ENCODE results near the gene FAM111B. TPM values are rescaled to one million over a fixed set of nuclear protein-coding genes. Genes with fewer than 3 reads are reported as not detected.

FAM111B gene
- total and polyA plus RNA-seq, 2 of the 8 experiments (the other 6 are each of a cell fraction or from before 2014, with no cell fraction given): 4.8 to 38.1 TPM

- no peak for TF ChIP-seq CHD7 (IDR thresholded peaks at IDR 0.05; ENCODE audit: insufficient replicate concordance, low read length)
- no peak for TF ChIP-seq GTF2F1 (IDR thresholded peaks at IDR 0.05; ENCODE audit: borderline replicate concordance, low read depth, low read length)
- no peak for TF ChIP-seq CTCF (IDR thresholded peaks at IDR 0.05; ENCODE audit: control extremely low read depth in 1 of 3, insufficient read depth in 1 of 3, low read depth in 1 of 3, low read length in 3 of 3)
- TF ChIP-seq FOSL1 (IDR thresholded peaks at IDR 0.05; ENCODE audit: insufficient read depth, low read depth, low read length): no peak
- TF ChIP-seq SP2 (IDR thresholded peaks at IDR 0.05; ENCODE audit: low read length): no peak
- TF ChIP-seq CHD2 (IDR thresholded peaks at IDR 0.05; ENCODE audit: low read length): no peak
- TF ChIP-seq TEAD4 (IDR thresholded peaks at IDR 0.05; ENCODE audit: low read depth, low read length): no peak
- no peak for TF ChIP-seq TCF12 (IDR thresholded peaks at IDR 0.05; ENCODE audit: low read depth, low read length)
- no peak for TF ChIP-seq HDAC6 (IDR thresholded peaks at IDR 0.05; ENCODE audit: low read depth, low read length)
Observed at GRCh38 chr11:59088162-59088561, 18.9 kb upstream of the FAM111B start (continued).
